Prostate gland (tissue), 2 donors: Measurements from ENCODE around the gene CDK1.

ENCODE experiments used
- CTCF ChIP-seq, 4 experiments: fragments of 200-600 bp in 2 of 4; fragments of 450-650 bp in 2 of 4; sonication (generic) in 2 of 4; IDR thresholded peaks; 1 replicate in 3 of 4; 2 replicates in 1 of 4; pipeline ENCODE4 v1.5.1; 2016 to 2019; ENCODE audit warnings: antibody characterized with exemption in 4 of 4, mild to moderate bottlenecking in 2 of 4, moderate library complexity in 2 of 4
- POLR2AphosphoS5 ChIP-seq: sonication (generic); formaldehyde crosslinking; IDR thresholded peaks from one replicate; pipeline ENCODE4 v1.6.1; 2017; ENCODE audit warnings: antibody characterized with exemption

- TF ChIP-seq CTCF (IDR thresholded peaks at IDR 0.05) (no peak), POLR2AphosphoS5 (no peak)
These were observed 39.1 kb downstream of the CDK1 start for GRCh38 chr10:60817398-60817805.
